Effector CD4-positive, alpha-beta T cell (primary cell): ENCODE measurements around the gene TTLL11.

Source experiments
- DNase-seq: peaks from one replicate; pipeline ENCODE4 v3.0.0-alpha.2; 2020

The TTLL11 gene

GRCh38 chr9:121844098-121844497 is 249.0 kb downstream of the TTLL11 start:
- no peak for DNase-seq

- no peak for DNase-seq
Observed at GRCh38 chr9:121842612-121842978, 250.5 kb downstream of the TTLL11 start.

GRCh38 chr9:121841771-121842611 is 251.1 kb downstream of the TTLL11 start:
- DNase-seq, result no peak

- DNase-seq, result no peak
Observed at GRCh38 chr9:121840838-121841760, 252.0 kb downstream of the TTLL11 start.

- no peak for DNase-seq
Observed at GRCh38 chr9:121839726-121840500, 253.2 kb downstream of the TTLL11 start.

GRCh38 chr9:121838746-121839669 is 254.1 kb downstream of the TTLL11 start:
- no peak for DNase-seq

- no peak for DNase-seq
Observed at GRCh38 chr9:121837113-121837961, 255.8 kb downstream of the TTLL11 start.

- no peak for DNase-seq
Observed at GRCh38 chr9:121836366-121836885, 256.7 kb downstream of the TTLL11 start.

- no peak for DNase-seq
Observed at GRCh38 chr9:121835587-121836365, 257.3 kb downstream of the TTLL11 start.

GRCh38 chr9:121833061-121833460 is 260.0 kb downstream of the TTLL11 start:
- DNase-seq, result no peak

- DNase-seq, result no peak
Observed at GRCh38 chr9:121831869-121832268, 261.2 kb downstream of the TTLL11 start.

- DNase-seq, result no peak
Observed at GRCh38 chr9:121830441-121831140, 262.5 kb downstream of the TTLL11 start.

GRCh38 chr9:121827251-121827967 is 265.7 kb downstream of the TTLL11 start:
- no peak for DNase-seq

GRCh38 chr9:121826711-121827110 is 266.4 kb downstream of the TTLL11 start:
- no peak for DNase-seq

- no peak for DNase-seq
Observed at GRCh38 chr9:121825031-121825691, 267.9 kb downstream of the TTLL11 start.

- DNase-seq, result no peak
Observed at GRCh38 chr9:121824651-121825030, 268.5 kb downstream of the TTLL11 start.

- DNase-seq, result no peak
Observed at GRCh38 chr9:121823451-121824169, 269.5 kb downstream of the TTLL11 start.
